ENCODE measurements around the gene NT5M.
"Not testable (repeated sequence)": the region's sequence is repeated elsewhere in the genome, so short reads cannot be mapped to it uniquely, and the experiment has no call there.

The NT5M gene

GRCh38 chr17:17301659-17302058 is 1.5 kb upstream of the NT5M start:
- not testable (repeated sequence) for H3K18ac ChIP-seq (ENCODE audit: low read depth in 1 of 2, low read length in 2 of 2); H2AK5ac ChIP-seq (ENCODE audit: low read length, severe bottlenecking); H4K8ac ChIP-seq (ENCODE audit: low read length); H3K27ac ChIP-seq (ENCODE audit: low read length, poor library complexity, severe bottlenecking); H2BK15ac ChIP-seq (ENCODE audit: low read depth, poor library complexity, severe bottlenecking); H3K14ac ChIP-seq (ENCODE audit: low read length in 2 of 2); H3K9ac ChIP-seq (ENCODE audit: low read length); H2BK12ac ChIP-seq (ENCODE audit: low read length in 2 of 2); H2BK5ac ChIP-seq (ENCODE audit: low read depth, low read length, poor library complexity, severe bottlenecking); H4K91ac ChIP-seq (ENCODE audit: low read length); H3K79me1 ChIP-seq (replicated peaks; ENCODE audit: low read length, poor library complexity, severe bottlenecking); H3K4me2 ChIP-seq (ENCODE audit: low read length, poor library complexity, severe bottlenecking); H2AFZ ChIP-seq (ENCODE audit: low read depth, low read length); H2BK120ac ChIP-seq (ENCODE audit: low read depth, low read length); H3K4me3 ChIP-seq (ENCODE audit: insufficient read depth in 1 of 2, low read depth in 1 of 2, low read length in 2 of 2); H3K23ac ChIP-seq (ENCODE audit: low read length in 2 of 2); H3K9me3 ChIP-seq (ENCODE audit: control insufficient read depth, low read length); H3K27me3 ChIP-seq (ENCODE audit: control insufficient read depth in 1 of 2, insufficient read depth in 1 of 2, low read length in 2 of 2); H3K36me3 ChIP-seq (ENCODE audit: control insufficient read depth in 1 of 2, insufficient read depth in 2 of 2, low read depth in 1 of 2, low read length in 2 of 2); DNase-seq
- peaks cover 14% of the 10 kb centered on the region for H3K4me1 ChIP-seq (ENCODE audit: control insufficient read depth, insufficient read depth, low read depth, low read length)
- 98% methylated on average over 11 of the region's 11 CpGs for WGBS
- peak overlapping the region in 1 of 2 experiments; percentile 71 for H3K4ac ChIP-seq (ENCODE audit: low read depth in 1 of 2, low read length in 2 of 2)

GRCh38 chr17:17303847-17304490 is 796 bp downstream of the NT5M start:
- Histone ChIP-seq H3K4me1 (ENCODE audit: control insufficient read depth, insufficient read depth, low read depth, low read length) (peaks cover 14% of the 10 kb centered on the region), H3K23ac (ENCODE audit: low read length in 2 of 2) (no peak overlapping the region), H2BK5ac (ENCODE audit: low read depth, low read length, poor library complexity, severe bottlenecking) (no peak overlapping the region), H3K9ac (ENCODE audit: low read length) (peak overlapping the region; percentile 81), H4K91ac (ENCODE audit: low read length) (no peak overlapping the region), H3K27ac (ENCODE audit: low read length, poor library complexity, severe bottlenecking) (no peak overlapping the region), H4K8ac (ENCODE audit: low read length) (peak overlapping the region; percentile 47), H2BK12ac (ENCODE audit: low read length in 2 of 2) (no peak overlapping the region), H3K18ac (ENCODE audit: low read depth in 1 of 2, low read length in 2 of 2) (peak overlapping the region in 1 of 2 experiments; percentile 87), H3K4me2 (ENCODE audit: low read length, poor library complexity, severe bottlenecking) (peak overlapping the region; percentile 99), H3K4ac (ENCODE audit: low read depth in 1 of 2, low read length in 2 of 2) (peak overlapping the region in 1 of 2 experiments; percentile 77), H3K14ac (ENCODE audit: low read length in 2 of 2) (no peak overlapping the region), H3K36me3 (ENCODE audit: control insufficient read depth in 1 of 2, insufficient read depth in 2 of 2, low read depth in 1 of 2, low read length in 2 of 2) (no peaks in the 10 kb centered on the region), H3K9me3 (ENCODE audit: control insufficient read depth, low read length) (no peaks in the 10 kb centered on the region), H2BK15ac (ENCODE audit: low read depth, poor library complexity, severe bottlenecking) (no peak overlapping the region), H2BK120ac (ENCODE audit: low read depth, low read length) (no peak overlapping the region), H3K4me3 (ENCODE audit: insufficient read depth in 1 of 2, low read depth in 1 of 2, low read length in 2 of 2) (peak overlapping the region; percentile 82 to 90), H3K27me3 (ENCODE audit: control insufficient read depth in 1 of 2, insufficient read depth in 1 of 2, low read length in 2 of 2) (peaks cover 0 to 5% of the 10 kb centered on the region in 2 experiments), H2AFZ (ENCODE audit: low read depth, low read length) (peak overlapping the region; percentile 81), H3K79me1 (replicated peaks; ENCODE audit: low read length, poor library complexity, severe bottlenecking) (no peaks in the 10 kb centered on the region), H2AK5ac (ENCODE audit: low read length, severe bottlenecking) (no peak overlapping the region)
- no peak for DNase-seq
- 27% methylated on average over 20 of the region's 21 CpGs for WGBS

DNA sequence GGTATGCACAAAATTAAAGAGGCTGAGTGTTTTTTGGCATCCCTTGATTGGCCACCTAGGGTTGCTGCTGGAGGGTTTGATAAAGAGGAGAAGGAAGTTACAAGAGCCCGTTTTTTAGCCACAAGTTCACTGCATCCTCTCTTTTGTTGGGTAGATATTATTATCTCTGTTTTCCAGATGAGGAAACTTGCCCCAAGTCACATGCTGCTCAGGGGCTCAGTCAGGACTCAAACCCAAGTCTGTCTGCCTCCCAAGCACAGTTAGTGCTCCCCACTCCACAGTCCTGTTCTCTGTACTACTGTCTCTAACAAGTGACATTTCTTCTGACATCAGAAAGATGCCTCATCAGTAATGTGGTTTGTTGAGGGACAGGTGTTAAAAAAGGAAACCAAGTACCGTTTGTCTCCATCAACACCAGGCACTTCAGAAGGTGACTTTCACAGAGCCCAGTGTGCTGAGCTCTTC is 1.4 kb downstream of the NT5M start:
- no peak overlapping the region for H3K27ac ChIP-seq (ENCODE audit: low read length, poor library complexity, severe bottlenecking)

DNA sequence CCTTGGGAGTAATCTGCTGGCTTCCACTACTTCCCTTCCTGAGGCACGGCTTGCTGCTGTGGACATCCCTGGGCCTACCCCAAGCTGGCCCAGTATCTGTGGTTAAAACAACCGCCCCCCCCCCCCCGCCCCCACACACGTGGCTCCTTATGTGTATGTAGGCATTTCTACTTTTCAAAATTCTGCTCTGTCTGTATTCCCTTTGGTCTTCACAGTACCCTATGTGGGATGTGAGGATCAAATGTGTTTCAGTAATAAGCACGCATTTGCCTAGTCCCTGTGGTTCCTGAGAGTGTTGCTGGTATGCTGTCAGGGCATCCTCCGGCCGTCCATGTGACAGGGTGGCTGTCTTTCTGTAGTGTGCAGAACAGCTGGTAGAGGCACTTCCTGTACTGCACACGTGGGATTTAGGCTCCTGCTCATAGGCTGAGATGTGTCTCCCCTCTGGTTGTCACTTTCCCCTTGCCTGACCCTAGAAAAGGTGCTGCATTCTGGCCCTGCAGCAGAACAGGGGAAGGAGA is 2.2 kb downstream of the NT5M start:
- no peak overlapping the region for H3K4me2 ChIP-seq (ENCODE audit: low read length, poor library complexity, severe bottlenecking)
- H4K8ac ChIP-seq (ENCODE audit: low read length) = peak overlapping the region; percentile 64
- H2AFZ ChIP-seq (ENCODE audit: low read depth, low read length) = no peak overlapping the region
- H3K4me3 ChIP-seq (ENCODE audit: insufficient read depth in 1 of 2, low read depth in 1 of 2, low read length in 2 of 2) = no peak overlapping the region
- WGBS = 25% methylated on average over 4 of the region's 8 CpGs
- H3K9ac ChIP-seq (ENCODE audit: low read length) = no peak overlapping the region
- peak overlapping the region; percentile 7 for H4K91ac ChIP-seq (ENCODE audit: low read length)
- no peak overlapping the region for H2BK120ac ChIP-seq (ENCODE audit: low read depth, low read length)
- no peak overlapping the region for H2BK15ac ChIP-seq (ENCODE audit: low read depth, poor library complexity, severe bottlenecking)
- H2AK5ac ChIP-seq (ENCODE audit: low read length, severe bottlenecking) = no peak overlapping the region
- no peak overlapping the region for H3K4ac ChIP-seq (ENCODE audit: low read depth in 1 of 2, low read length in 2 of 2)
- H3K18ac ChIP-seq (ENCODE audit: low read depth in 1 of 2, low read length in 2 of 2) = no peak overlapping the region
- H3K79me1 ChIP-seq (replicated peaks; ENCODE audit: low read length, poor library complexity, severe bottlenecking) = no peaks in the 10 kb centered on the region
- no peak overlapping the region for H3K23ac ChIP-seq (ENCODE audit: low read length in 2 of 2)
- H3K14ac ChIP-seq (ENCODE audit: low read length in 2 of 2) = no peak overlapping the region
- no peak overlapping the region for H3K27ac ChIP-seq (ENCODE audit: low read length, poor library complexity, severe bottlenecking)
- H2BK12ac ChIP-seq (ENCODE audit: low read length in 2 of 2) = no peak overlapping the region
- H3K36me3 ChIP-seq (ENCODE audit: control insufficient read depth in 1 of 2, insufficient read depth in 2 of 2, low read depth in 1 of 2, low read length in 2 of 2) = no peaks in the 10 kb centered on the region
- peaks cover 0 to 5% of the 10 kb centered on the region in 2 experiments for H3K27me3 ChIP-seq (ENCODE audit: control insufficient read depth in 1 of 2, insufficient read depth in 1 of 2, low read length in 2 of 2)
- H2BK5ac ChIP-seq (ENCODE audit: low read depth, low read length, poor library complexity, severe bottlenecking) = no peak overlapping the region
- DNase-seq = peak; percentile 50
- H3K9me3 ChIP-seq (ENCODE audit: control insufficient read depth, low read length) = no peaks in the 10 kb centered on the region
- H3K4me1 ChIP-seq (ENCODE audit: control insufficient read depth, insufficient read depth, low read depth, low read length) = peaks cover 12% of the 10 kb centered on the region

More for the DNA sequence above, 1.4 kb downstream of the NT5M start:
- Histone ChIP-seq H3K9ac (ENCODE audit: low read length) (peak overlapping the region; percentile 81), H3K9me3 (ENCODE audit: control insufficient read depth, low read length) (no peaks in the 10 kb centered on the region), H4K91ac (ENCODE audit: low read length) (no peak overlapping the region), H2BK5ac (ENCODE audit: low read depth, low read length, poor library complexity, severe bottlenecking) (no peak overlapping the region), H3K4me1 (ENCODE audit: control insufficient read depth, insufficient read depth, low read depth, low read length) (peaks cover 14% of the 10 kb centered on the region), H3K14ac (ENCODE audit: low read length in 2 of 2) (no peak overlapping the region), H3K4me2 (ENCODE audit: low read length, poor library complexity, severe bottlenecking) (no peak overlapping the region), H2BK120ac (ENCODE audit: low read depth, low read length) (no peak overlapping the region), H3K18ac (ENCODE audit: low read depth in 1 of 2, low read length in 2 of 2) (no peak overlapping the region), H3K4me3 (ENCODE audit: insufficient read depth in 1 of 2, low read depth in 1 of 2, low read length in 2 of 2) (peak overlapping the region in 1 of 2 experiments; percentile 90), H3K79me1 (replicated peaks; ENCODE audit: low read length, poor library complexity, severe bottlenecking) (no peaks in the 10 kb centered on the region), H3K27me3 (ENCODE audit: control insufficient read depth in 1 of 2, insufficient read depth in 1 of 2, low read length in 2 of 2) (peaks cover 0 to 5% of the 10 kb centered on the region in 2 experiments), H3K23ac (ENCODE audit: low read length in 2 of 2) (no peak overlapping the region), H2AFZ (ENCODE audit: low read depth, low read length) (no peak overlapping the region), H2AK5ac (ENCODE audit: low read length, severe bottlenecking) (no peak overlapping the region), H4K8ac (ENCODE audit: low read length) (no peak overlapping the region), H2BK15ac (ENCODE audit: low read depth, poor library complexity, severe bottlenecking) (no peak overlapping the region), H2BK12ac (ENCODE audit: low read length in 2 of 2) (no peak overlapping the region), H3K36me3 (ENCODE audit: control insufficient read depth in 1 of 2, insufficient read depth in 2 of 2, low read depth in 1 of 2, low read length in 2 of 2) (no peaks in the 10 kb centered on the region), H3K4ac (ENCODE audit: low read depth in 1 of 2, low read length in 2 of 2) (no peak overlapping the region)
- no peak for DNase-seq
- 92% methylated on average over 1 of the region's 2 CpGs for WGBS

Measured in mesenchymal stem cell (in vitro differentiated cells and primary cell).